ENCODE data around the gene GABRR3.

GABRR3 gene

GRCh38 chr3:97988784-97989568 is 46.1 kb downstream of the GABRR3 start:
- DNase-seq, result no peak

GRCh38 chr3:97987306-97987705 is 47.8 kb downstream of the GABRR3 start:
- no peak for DNase-seq

GRCh38 chr3:97983933-97984491 is 51.1 kb downstream of the GABRR3 start:
- DNase-seq, result no peak

GRCh38 chr3:97981886-97982285 is 53.2 kb downstream of the GABRR3 start:
- DNase-seq, result no peak

- no peak for DNase-seq
Observed at GRCh38 chr3:97979610-97980009, 55.5 kb downstream of the GABRR3 start.

GRCh38 chr3:97975466-97975865 is 59.6 kb downstream of the GABRR3 start:
- no peak for DNase-seq

GRCh38 chr3:97974996-97975395 is 60.1 kb downstream of the GABRR3 start:
- DNase-seq, result no peak

- no peak for DNase-seq
Observed at GRCh38 chr3:97972976-97973375, 62.1 kb downstream of the GABRR3 start.

GRCh38 chr3:97971679-97972567 is 63.2 kb downstream of the GABRR3 start, which contains the start of gene RIOX2:
RIOX2 (minus strand) TSS chr3:97972431; CDS start chr3:97967593, 4,838 bp downstream.
- peak; percentile 13 for DNase-seq

GRCh38 chr3:97970956-97971620 is 64.0 kb downstream of the GABRR3 start:
- peak; percentile 23 for DNase-seq

- DNase-seq, result no peak
Observed at GRCh38 chr3:97970156-97970555, 65.0 kb downstream of the GABRR3 start.

GRCh38 chr3:97969541-97969940 is 65.6 kb downstream of the GABRR3 start:
- DNase-seq, result no peak

- no peak for DNase-seq
Observed at GRCh38 chr3:97968376-97968775, 66.7 kb downstream of the GABRR3 start.

GRCh38 chr3:97967966-97968365 is 67.1 kb downstream of the GABRR3 start:
- no peak for DNase-seq

- no peak for DNase-seq
Observed at GRCh38 chr3:97960993-97961766, 73.9 kb downstream of the GABRR3 start.

GRCh38 chr3:97960551-97960950 is 74.6 kb downstream of the GABRR3 start:
- no peak for DNase-seq

- no peak for DNase-seq
Observed at GRCh38 chr3:97959872-97960271, 75.2 kb downstream of the GABRR3 start.

GRCh38 chr3:97958796-97959195 is 76.3 kb downstream of the GABRR3 start:
- no peak for DNase-seq

- no peak for DNase-seq
Observed at GRCh38 chr3:97958396-97958795, 76.7 kb downstream of the GABRR3 start.

- no peak for DNase-seq
Observed at GRCh38 chr3:97957617-97958311, 77.4 kb downstream of the GABRR3 start.

GRCh38 chr3:97956051-97956450 is 79.1 kb downstream of the GABRR3 start:
- DNase-seq, result no peak

All from NCI-H1048 (cell line).